C4-2B (cell line): ENCODE data around the gene MYOCD.

Experiments used
- H3K27ac ChIP-seq: fragments of 450-650 bp; 2 replicates; pipeline ENCODE4 v1.5.1; 2017
- ZFX ChIP-seq: fragments of 450-650 bp; IDR thresholded peaks from 2 replicates; pipeline ENCODE4 v1.6.1; 2017
- TF ChIP-seq, protein P1 (sequence below): fragments of 450-650 bp; conservative IDR thresholded peaks from 2 replicates; pipeline ENCODE4 v1.5.1; 2017; ENCODE audit warnings: mild to moderate bottlenecking

The MYOCD gene

DNA sequence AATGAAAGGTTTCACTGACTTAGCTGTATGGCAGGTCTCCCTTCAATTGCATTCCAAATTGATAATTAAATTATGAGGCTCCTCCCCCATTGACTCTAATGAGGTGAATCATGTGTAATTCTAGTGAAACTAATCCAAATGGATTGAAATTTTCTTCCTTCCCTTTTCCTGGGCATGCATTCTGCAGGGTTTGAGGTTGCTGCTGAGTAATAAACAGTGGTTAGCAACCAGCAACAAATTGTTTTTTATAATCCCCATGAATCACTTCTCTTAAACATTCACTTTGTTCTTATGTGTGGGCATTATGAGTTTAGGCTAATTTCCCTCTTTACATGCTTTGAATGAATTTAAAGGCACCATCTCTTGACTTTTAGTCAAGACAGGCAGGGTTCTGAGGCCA lies 43.4 kb downstream of the MYOCD start:
- TF ChIP-seq, protein P1, sequence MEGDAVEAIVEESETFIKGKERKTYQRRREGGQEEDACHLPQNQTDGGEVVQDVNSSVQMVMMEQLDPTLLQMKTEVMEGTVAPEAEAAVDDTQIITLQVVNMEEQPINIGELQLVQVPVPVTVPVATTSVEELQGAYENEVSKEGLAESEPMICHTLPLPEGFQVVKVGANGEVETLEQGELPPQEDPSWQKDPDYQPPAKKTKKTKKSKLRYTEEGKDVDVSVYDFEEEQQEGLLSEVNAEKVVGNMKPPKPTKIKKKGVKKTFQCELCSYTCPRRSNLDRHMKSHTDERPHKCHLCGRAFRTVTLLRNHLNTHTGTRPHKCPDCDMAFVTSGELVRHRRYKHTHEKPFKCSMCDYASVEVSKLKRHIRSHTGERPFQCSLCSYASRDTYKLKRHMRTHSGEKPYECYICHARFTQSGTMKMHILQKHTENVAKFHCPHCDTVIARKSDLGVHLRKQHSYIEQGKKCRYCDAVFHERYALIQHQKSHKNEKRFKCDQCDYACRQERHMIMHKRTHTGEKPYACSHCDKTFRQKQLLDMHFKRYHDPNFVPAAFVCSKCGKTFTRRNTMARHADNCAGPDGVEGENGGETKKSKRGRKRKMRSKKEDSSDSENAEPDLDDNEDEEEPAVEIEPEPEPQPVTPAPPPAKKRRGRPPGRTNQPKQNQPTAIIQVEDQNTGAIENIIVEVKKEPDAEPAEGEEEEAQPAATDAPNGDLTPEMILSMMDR, result no peak
- no peak for TF ChIP-seq ZFX
- no peak overlapping the region for H3K27ac ChIP-seq

DNA sequence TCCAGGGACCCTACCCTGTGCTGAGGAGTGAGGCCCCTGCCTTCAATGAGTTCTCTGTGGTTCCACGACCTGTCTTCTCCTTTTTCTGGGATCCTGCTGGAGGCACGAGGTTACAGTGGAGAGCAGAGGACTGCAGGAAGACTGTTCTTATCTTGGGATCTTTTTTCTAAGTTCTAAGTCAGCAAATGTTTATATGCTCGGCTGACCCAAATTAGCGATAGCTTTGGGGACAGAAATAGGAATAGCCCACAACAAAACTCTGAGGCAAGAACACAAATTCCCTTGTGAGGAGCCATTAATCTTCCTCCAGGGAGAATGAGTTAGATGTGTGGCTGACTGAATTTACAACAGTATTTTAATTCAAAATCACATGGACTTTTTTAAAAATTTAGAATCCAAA lies 46.7 kb downstream of the MYOCD start:
- no peak overlapping the region for H3K27ac ChIP-seq
- TF ChIP-seq, protein P1, result no peak

DNA sequence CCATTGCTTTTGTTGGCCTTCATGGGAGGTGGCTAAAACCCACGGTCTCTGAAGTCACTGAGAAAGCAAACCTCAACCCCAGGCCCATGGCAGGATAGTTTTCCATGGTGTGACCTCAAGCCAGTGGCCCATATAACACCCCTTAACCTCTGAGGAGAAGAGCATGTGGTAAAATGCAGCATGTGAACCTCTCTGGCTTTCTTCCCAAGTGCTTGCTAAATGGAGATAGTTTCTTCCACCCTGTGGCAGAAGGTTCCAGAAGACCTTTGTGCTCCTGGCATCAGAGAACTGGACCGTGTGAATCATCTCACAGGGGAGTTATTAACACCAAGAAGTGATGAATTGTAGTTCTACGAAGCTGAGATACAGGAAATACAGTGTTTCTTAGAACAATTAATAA lies 47.3 kb downstream of the MYOCD start:
- H3K27ac ChIP-seq, result no peak overlapping the region
- TF ChIP-seq, protein P1, result no peak
- TF ChIP-seq ZFX, result no peak

DNA sequence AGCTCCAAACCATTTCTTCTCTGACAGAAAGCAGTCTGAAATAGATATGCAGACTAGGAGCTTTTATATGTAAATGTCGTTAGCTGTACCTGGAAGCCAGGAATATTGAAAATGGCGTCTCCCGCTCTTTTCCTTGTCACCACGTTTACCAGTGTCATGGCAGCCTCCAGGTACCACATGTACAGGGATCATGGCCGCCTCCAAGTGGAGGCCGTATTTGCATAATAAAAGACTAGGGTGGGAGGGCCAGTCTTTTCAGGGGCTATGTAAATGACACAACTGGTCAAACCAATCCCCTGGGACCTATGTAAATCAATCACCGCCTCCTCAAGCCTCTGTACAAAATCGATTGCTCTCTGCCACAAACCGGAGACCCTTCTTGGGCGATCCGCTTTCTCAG lies 54.3 kb downstream of the MYOCD start:
- TF ChIP-seq, protein P1, result no peak
- H3K27ac ChIP-seq, result no peak overlapping the region

DNA sequence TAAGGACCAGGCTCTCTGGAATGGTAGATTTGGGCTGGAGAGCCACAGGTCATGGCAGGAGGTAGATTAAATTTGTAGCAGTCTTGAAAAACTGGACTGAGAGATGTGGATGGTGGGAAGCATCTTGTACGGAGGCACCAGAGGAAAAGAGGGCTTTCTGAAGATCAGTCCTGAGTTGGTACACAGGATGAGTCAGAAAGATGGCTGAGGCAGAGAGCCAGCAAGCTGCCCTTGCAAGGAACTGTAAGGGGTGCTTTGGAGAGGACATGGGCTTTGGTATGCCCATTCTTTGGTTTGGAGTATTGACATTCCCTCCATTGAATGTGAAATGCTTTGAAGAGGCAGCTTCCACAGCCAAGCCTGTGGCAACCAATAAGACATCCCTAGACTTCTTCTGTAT lies 55.9 kb downstream of the MYOCD start:
- H3K27ac ChIP-seq, result no peak overlapping the region
- TF ChIP-seq ZFX, result no peak
- TF ChIP-seq, protein P1, result no peak

DNA sequence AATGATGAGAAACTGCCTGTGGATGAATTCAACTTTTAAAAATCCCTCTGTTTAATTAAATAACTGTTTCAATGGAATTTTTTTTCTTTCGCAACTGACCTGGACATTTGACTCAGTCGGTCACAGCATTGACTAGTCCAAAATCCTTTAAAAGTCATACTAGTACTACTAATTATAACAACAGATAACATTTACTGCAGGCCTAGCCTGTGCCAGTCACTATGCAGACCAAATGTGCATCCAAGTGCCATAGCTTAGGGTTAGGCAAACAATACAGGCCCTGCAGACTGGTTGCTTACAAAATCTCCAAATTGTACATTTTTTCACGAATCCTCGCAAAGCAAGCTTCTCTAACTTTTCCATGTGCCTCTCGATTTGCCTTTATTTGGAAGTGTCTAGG lies 56.6 kb downstream of the MYOCD start:
- TF ChIP-seq ZFX, result no peak
- TF ChIP-seq, protein P1, result no peak
- no peak overlapping the region for H3K27ac ChIP-seq

DNA sequence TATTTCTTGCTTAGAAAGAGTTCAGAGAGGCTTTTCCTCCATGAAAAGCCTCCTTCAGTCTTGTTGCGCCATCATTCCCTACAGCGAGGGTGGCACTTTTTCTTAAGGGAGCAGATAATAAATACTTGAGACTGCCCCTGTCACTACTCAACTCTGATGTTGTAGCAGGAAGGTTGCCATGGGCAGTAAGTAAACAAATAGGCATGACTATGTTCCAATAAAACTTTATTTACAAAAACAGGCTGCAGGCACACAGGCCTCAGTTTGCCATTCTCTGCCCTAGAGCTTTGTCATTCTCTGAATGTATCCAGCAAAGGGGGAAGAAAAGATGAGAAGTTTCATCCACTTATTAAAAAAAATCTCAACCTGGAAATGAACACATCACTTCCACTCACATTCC lies 60.4 kb downstream of the MYOCD start:
- no peak for TF ChIP-seq ZFX
- TF ChIP-seq, protein P1, result no peak
- no peak overlapping the region for H3K27ac ChIP-seq
